Measurements from ENCODE around the gene MYOD1.

Gene MYOD1

DNA sequence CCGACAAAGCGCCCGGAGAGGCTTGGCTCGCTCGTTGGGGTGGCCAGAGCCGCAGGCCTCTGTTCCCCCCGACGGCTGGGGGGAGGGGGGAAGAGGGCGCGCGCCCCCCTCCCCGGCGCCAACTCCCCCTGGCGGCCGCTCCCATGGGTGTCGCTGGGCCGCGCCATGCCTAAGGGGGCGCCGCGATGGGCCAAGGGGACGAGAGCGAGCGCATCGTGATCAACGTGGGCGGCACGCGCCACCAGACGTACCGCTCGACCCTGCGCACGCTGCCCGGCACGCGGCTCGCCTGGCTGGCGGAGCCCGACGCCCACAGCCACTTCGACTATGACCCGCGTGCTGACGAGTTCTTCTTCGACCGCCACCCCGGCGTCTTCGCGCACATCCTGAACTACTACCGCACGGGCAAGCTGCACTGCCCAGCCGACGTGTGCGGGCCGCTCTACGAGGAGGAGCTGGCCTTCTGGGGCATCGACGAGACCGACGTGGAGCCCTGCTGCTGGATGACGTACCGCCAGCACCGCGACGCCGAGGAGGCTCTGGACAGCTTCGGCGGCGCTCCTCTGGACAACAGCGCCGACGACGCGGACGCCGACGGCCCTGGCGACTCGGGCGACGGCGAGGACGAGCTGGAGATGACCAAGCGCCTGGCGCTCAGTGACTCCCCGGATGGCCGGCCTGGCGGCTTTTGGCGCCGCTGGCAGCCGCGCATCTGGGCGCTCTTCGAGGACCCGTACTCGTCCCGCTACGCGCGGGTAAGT, 16.6 kb downstream of the MYOD1 start:
- DNase-seq = no peak

DNA sequence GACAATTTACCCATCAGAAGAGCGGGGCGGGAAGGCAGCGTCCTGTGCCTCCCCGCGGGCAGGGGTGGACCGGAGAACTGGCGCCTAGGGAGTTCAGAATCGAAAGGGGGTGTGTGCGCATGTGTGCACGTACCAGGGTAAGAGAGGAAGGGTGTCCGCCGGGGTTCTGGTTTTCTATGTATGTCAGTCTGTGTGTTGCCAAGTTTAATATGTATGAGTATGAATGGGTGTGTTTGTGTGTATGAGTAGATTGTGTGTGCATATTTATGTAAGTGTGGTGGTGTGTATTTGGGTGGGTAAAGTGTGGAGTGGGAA, 17.2 kb downstream of the MYOD1 start:
- no peak for DNase-seq

DNA sequence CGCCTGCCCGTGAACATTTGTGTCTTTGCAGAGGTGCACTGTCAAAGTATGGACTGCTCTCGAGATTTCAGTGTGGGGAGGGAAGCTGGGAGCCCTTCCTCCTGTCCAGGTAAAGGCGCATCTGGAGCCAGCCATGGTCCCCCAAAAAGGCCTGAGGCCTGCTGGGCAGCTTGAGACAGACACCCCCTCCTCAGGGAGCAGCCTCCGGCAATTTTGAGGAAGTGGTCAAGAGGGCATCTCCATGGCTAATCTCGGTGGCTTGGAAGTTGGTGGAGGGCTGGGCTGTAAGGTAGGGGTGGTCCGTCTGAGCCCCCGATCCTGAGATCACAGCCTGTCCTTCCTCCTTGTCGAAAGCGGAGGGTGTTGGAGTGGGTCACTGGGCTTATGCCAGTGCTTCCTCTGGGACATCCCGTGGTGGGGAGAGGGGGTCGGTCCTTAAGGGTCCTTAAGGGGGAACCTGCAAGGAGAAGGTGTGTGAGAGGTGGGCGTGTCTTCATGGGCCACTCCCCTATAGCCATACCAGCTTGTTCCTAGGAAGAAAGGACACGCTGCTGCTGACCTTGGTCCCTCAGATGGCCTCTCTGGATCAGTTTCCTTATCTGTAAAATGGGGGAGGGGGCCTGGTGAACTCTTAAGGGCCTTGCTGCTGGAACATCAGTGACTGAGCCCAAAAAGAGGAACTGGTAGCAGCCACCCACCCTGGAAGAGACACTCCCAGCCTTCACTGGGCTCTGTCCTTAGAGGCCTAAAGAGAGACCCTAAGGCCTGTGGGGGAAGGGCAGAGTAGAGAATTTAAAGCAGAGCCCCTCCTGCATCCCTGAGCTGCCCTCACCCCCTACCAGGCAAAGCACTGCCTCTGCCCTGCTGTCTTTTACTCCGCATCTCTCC, 17.8 kb downstream of the MYOD1 start:
- DNase-seq = no peak

DNA sequence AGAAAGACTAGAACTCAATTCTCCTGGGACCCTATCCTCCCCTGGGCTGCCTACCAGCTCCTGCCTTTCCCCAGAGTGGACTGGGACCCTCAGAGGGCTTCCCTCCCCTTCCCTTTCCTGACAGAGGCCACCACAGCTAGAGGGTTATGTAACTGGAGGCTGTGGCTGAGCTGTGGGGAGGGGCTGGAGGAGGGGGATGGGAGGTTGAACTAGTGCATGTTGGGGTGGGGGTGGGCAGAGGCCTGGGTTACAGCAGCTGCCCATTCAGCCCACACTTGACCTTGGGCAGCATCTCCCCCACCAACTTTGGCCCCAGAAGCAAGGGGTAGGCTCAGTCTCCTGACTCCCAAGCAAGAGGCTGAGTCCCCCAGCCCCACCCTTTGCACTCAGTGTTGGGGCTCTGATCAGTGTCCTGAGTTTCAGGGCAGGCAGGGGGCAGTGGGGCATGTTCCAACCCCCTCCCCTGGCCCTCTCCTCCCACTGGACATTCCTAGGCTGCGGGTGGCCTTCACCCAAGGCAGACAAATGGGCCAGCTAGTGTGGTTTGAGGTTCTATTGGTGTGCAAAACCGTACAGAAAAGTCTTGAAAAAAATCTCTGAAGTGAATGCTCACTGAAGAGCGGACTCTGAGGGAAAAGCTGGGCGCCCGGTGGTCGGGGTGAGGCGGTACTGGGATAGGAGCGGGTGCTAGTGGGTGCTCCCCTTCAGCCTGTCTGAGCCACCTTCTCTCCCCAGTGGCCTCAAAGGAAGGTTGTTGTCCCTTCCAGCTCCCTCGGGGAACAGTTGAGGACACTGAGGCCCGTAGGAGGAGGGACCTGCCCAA, 19.0 kb downstream of the MYOD1 start:
- no peak for DNase-seq

DNA sequence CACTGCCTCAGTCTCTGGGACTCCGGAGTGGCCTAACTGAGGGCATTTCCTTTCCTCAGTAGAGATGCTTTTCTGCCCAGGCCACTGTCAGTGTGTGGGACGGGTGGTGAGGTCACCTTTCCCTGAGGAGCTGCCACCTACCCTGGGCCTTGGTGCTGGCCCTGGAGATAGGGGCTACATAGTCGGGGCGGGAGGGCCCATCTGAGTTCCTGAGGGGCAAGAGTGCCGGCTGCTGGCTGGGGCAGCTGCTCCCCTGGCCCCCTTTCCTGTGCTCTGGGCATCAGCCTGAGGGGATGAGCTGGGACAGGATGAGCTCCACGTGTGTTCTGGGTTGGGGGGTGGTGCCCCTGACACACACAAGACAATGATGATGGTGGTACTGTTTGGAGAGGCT, 20.6 kb downstream of the MYOD1 start:
- no peak for DNase-seq

DNA sequence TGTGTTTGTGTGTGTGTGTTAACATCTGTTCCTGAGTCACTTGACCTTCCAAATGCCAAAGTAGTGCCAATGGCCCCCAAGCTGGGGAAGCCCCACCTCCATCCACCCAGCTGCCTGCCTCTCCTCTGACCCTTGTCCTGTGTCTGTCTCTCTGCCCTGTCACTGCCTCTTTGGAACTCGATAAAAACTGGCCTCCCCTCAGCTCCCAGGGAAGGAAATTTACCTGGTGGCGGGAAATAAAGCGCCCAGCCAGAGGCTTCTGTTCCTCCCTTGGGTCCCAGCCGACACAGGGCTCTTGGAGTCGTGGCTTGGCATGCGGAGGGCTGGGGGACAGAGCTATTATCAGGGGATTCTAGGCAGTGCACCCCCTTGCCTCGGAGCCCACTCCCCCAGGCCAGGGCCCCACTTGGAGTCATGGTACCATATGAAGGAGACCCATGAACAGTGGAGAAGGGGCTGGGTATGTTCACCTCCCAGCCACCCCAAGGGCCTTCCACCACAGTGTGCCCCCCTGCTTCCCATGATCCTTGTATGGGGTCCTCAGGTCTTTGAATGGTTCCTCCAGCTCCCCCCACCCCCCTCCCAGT, 21.4 kb downstream of the MYOD1 start:
- no peak for DNase-seq

DNA sequence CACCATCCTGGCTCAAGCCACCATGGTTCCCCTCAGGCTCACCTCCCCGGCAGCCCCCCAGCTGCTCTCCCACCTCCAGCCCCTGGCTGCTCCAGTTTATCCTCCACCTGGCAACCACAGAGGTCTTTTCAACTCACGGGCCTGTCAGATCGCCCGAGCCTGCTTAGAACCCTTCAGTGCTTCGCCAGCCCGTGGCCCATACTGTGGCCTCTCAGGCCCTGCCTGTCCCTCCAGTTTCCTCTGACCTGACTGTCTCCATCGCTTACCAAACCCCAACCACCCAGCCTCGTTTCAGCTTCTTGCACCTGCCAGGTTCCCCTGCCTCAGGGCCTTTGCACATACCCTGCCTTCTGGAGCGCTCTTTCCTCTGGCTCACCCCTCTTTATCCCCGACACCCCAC, 22.1 kb downstream of the MYOD1 start:
- no peak for DNase-seq

DNA sequence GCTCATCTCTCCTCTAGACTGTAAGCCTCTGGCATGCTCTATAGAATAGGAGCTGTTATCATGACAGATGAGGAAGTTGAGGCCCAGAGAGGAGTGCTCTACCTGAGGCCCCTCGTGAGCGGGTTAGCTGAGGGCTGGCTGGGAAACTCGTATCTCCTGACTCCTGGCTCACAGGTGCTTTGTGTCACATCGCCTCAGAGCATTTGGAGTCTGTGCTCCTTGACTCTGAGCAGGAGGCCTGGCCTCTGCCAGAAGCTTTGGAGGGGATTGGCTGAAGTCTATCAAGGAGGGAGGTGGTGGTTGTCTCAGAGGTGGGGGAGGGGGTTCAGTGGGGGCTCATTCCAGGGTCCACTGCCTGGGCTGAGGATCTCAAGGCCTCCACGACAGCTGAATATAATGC, 22.6 kb downstream of the MYOD1 start:
- DNase-seq = no peak

DNA sequence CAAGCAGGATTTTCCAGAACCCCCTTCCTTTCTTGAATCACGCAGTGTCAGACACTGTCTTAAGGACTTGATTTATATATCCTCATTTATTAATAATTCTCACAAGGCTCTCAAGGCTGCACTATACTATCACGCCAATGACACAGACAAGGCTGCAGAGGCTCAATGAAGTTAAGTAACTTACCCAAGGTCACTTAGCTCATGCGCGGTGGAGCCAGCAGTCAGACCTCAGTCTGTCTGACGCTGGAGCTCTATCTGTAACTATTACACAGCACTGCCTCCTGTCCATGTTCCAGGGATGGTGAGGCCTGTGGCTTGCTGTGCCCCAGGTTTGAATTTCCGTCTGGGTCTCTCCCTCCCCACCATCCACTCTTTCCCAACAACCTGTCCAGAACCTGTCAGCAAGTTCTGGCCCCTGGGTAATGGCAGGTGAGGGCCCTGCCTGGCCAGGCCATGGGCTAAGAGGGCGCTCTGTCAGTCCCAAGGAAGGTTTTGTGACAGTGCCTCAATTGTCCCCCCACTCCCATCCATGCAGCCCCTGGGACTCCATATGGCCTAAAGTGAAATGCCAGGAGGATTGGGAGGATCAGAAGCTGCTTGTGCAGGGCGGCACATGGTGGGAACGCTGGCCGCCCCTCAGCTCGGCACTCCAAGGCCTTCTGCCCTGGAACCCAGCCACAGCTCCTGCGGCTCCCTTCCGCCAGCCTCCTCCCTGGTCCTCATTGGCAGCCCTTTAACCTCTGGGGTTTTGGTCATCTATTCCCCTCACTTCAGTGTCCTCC, 23.8 kb downstream of the MYOD1 start:
- no peak for DNase-seq

DNA sequence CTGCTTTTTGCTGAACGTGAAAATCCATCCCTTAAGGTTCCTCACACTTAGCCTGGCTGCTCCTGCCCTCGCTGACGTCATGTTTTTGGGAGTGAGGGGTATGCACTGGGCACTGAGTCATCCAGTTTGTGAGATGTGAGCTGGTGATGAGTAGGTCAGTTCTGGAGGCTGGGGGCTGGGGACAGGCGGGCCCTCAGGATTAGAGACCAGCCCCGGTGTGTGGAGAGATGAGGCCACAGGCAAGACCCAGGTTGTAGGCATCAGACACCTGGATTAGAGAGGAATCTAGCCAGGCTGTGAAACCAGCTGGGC, 24.4 kb downstream of the MYOD1 start:
- no peak for DNase-seq

DNA sequence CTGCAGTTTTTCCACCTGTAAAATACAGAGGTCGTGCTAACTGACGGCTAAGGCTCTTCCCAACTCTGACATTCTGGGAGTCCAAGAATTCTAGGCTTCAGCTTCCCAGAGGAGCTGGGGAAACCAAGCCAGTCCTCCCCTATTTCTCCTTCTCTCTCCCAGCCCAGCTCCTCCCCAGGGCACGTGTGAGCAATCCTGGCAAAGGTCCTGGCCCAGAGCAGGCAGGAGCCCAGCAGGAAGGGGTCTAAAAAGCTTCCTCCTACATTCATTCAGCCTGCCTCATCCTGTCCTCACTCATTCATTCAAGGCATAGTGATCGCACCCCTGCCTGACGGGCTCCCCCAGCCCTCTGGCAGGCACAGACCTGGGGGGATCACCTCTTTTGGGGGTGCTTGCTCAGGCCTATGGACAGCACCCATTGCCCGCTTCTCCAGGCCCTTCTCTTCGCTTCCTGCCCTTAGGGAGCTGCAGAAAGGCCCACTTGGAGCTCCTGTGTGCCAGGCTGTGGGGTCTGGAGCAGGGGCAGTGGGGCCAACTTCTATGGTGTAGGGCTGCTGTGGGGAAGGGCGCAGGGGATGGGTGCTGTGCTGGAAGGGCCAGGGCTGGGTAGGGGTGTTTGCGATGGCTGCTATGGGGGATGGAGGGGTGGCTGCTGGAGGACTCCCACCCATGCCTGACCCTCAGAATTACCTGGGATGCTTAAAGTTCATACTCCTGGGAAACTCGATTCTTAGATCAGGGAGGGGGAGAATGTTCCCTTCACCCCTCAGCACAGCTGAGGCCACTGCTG, 25.0 kb downstream of the MYOD1 start:
- DNase-seq = no peak

DNA sequence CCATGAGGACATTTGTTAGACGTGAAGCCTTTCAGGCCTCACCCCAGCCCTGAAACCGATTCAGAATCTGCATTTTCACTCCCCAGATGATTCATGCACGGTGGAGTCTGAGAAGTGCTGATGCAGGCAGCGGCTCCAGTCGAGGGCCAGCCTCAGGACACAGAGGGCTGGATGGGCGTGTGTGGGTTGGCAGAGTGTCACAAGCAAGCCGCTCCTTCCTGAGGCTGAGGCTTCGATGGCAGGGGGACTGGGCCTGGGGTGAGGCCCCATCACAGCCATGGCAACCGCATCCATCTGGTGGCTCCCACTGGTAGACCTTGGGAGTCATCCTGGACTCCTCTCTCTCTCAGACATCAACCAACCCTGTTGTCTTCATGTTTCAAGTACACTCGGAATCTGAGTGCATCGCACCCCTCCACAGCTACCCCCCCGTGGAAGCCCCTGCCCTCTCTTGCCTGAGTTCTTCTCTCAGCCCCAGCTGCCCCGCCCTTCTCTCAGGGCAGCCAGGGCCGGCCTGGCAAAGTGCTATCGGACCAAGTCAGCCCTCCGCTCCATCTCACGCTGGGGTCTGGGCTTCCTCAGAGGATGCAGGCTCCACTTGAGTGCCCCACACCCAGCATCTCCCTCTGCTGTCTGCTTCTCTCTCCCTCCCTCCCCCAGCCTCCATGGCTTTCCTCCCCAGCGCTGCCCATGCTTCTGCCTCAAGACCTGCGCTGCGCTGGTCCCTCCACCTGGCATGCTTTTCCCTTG, 25.8 kb downstream of the MYOD1 start:
- DNase-seq = no peak

DNA sequence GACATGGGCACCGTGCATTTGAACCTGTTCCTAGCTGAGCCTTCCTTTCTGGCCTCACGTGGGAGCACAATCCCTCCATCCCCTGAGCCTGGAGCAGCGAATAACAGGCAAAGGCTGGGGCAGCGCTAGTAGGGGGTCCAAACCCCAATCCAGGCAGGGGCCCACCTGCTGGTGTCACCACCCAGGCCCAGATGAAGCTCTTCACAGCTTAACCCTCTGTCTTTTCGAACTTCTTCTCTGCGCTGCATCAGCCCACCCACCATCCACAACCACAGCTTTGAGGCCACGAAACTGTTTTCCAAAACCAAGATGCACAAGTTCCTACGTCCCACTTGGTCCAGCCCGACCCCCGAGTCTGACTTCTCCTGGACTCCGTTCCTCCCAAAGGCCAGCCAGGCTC, 26.7 kb downstream of the MYOD1 start:
- no peak for DNase-seq

DNA sequence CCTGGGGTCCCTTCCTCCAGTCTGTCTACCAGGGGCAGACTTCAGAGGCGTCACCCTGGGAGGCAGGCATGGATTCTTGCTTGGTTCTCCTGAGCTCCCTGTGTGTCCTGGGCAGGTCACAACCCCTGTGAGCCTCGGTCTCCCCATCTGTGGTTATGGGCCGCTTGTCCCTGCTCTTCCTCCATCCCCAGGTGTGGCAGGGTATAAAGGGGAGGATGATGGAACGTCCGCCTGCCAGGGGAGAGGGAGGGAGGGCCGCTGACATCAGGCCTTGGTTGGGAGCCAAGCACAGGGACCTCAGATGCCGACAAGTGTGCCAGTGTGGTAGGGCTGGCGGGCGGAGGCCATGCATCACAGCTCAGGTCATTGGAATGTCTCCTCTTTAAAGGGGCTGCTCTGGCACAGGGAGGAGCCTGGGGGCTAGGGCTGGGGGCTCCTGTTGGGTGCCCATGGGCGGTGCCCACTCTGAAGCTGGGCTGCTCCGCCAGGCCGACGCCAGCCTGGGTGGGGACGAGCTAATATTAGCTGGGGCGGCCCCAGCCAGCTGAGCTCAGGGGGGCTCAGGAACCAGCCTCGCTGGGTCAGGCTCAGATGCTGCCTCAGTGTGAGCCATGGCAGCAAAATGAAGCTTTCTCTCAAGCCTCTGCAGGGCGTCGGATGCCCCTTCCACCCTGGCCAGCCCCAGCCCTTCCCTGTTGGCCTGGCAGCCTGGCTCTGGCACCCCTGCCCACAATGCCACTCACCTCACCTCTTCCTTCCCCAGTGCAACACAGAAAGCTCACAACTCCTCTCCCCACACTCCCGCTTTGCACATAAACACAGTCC, 28.0 kb downstream of the MYOD1 start:
- no peak for DNase-seq

DNA sequence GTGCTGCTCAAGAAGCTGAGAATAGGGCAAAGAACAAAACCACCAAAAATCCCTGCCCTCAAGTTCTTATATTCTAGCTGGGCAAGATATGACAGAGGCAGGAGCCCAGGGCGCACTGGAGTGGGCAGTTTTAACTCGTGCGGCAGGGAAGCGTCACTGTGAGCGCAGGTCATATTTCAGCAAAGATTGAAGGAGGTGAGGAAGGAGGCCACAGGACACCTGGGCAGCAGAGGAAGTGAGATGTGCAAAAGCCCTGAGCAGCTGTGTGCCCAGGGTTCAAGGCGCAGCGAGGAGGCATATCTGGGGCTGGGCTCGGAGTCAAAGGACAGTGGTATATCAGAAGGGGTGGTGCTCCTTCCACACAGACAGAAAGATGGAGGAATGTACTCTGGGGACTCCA, 28.7 kb downstream of the MYOD1 start:
- DNase-seq = no peak

DNA sequence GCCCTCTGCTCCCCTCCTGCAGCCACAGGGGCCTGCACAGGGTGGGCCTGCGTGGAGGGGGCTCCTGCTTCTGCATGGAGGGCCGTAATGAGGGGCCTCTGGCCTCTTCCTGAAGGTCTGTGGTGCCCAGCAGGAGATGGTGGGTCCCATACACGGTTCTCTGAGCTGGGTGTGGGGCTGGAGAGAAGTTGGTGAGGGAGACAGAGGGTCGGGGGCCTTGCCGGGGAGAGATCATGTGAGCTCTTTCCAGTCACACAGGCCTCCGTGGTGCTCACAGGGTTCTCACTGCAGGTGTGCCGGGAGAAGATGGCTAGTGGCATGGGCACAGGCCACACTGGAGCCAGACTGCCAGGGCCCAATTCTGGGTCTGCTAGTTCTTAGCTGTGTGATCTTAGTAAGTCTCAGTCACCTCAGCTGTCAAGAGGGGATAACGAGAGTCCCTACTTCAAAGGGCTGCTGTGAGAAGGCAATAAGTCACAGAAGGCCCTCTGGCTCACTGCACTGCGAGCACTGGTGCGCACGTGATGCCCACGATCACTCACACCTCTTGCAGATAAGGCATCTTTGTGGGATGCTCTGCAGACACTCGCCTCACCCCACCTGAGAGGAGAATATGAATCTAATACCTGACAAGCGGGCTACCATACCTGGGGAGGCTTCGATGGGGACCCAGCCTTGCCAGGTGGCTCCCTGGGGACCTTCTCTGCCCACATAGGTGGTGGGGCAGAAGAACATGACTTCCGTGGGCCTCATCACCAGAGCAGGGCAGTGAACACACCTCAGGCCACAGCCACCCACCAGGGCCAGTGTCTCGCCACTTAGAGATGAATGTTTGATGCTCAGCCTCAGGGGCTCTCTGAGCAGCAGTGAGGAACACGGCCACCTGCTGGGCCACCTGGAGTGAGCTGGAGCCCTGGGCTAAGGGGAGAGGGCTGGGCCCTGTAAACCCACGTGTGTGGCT, 29.7 kb downstream of the MYOD1 start:
- DNase-seq = no peak

DNA sequence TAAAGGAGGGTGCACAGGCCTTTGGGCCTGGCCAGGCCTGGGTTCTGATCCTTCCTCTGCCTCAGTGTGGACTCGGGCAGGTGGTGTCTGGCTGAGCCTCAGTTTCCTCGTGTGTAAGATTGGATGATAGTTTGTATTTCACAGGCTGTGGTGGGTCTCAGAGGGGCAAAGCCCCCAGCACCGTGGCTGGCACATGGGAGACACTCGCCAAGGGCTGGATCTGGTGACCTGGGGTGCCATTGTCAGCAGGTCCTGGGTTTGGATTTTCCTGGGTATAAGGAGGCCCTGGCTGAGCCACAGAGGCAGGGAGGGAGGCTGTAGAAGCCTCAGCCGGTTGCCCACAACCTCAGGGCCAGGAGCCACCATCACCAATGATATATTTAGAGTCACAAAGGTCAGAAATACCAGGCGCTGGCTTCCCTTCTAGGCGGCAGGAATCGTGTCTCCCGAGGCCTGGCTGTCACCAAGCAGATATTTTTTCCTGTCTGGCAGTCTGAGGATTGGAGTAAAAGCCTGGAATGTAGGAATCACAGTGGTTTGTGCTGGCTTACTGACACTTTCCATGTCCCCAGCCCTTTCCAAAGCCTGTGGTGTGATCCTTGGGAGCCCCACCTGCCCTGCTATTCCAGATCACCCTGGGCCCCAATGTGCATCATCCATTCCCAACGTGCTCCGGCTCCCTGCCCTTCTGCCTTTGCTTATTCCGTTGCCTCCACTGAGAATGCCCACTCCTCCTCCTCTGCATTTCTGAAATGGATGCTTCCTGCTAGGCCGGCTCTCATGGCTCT, 30.8 kb downstream of the MYOD1 start:
- no peak for DNase-seq

DNA sequence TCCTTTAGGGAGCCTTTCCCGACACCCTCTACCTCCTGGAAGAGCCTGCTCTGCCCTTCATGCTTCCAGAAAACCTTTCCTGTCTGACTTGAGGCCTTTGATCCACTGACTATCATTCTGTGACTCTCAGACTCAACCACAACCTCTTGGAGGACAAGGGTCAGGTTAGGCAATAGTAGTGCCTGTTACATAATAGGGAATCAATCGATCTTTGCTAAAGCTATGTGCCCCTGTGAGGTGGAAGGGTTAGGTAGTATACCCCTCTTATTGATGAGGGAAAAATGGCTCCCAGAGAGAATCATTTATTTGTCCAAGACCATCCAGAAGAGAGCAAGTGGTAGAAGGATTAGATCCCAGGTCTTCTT, 31.4 kb downstream of the MYOD1 start:
- no peak for DNase-seq

All from NCI-H748 treated with DMSO at 0.1 percent for 48 hours (cell line).